NCI-H69 (cell line): ENCODE measurements around the gene KIF18B.

Experiments used
- DNase-seq: peaks from one replicate; lab custom pipeline; 2025; lab: John Stamatoyannopoulos, UW

The KIF18B gene

DNA sequence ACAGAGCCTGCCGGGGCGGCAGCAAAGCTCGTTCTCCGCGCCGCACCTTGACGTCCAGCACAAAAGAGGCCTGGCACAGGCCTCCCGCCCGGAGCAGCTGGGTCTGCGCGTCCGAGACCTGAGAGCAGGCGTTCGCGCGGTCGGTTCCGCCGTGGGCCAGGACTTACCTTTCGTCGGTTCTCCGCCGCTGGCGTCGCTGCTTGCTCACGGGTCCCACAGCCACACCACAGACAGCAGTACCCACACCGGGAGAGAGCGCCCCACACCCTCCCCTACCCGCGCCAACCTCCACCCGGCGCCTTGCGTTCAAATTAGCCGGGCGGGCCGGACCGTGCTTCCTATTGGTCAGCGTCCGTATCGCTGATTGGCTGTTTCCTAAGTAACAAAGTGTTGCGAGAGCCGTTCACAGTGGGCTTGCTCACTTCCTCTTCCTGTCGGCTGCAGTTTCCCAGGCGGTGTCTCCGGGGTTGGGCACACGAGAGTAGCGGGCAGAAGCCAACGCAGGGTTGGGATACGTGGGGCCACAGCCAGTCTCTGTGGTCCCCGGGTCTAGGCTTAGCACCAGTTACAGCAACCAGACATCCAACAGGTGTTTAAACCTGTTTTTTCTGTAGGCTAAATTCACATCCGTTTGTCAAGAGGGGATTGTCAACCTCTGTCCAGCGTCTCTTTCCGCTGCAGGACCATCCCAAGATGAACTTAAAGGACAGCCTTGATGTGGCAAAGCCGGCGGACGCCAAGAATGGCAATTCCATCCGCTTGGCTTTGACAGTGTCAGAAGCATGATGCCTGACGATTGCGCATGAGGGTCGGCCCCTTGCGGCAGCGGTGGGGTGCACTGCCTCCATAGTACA lies at the start of gene KIF18B:
Gene KIF18B, minus strand, starts transcription at position 313 of the 854 bp plus-strand sequence. CDS start 11,429 bp downstream, outside the sequence.
- peak; percentile 99 for DNase-seq

DNA sequence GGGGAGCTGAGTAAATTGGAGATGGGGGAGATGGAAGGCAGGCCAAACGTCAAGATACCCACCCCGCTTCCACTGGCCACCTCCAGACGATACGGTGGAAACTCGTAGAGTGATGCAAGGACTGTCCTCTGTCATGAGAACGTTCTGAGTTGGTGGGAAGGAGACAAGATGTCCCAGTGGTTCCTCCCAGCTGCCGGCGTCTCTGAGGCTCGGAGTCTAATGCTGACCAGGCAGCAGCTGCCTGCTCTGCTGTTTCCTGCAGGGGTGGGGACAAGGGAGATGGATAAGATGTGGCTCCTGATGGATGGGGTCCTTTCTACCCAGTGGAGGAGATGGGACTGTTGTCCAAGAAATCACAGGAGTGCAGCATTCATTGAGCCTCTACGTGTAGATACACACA lies 48.7 kb upstream of the KIF18B start:
- DNase-seq = no peak

DNA sequence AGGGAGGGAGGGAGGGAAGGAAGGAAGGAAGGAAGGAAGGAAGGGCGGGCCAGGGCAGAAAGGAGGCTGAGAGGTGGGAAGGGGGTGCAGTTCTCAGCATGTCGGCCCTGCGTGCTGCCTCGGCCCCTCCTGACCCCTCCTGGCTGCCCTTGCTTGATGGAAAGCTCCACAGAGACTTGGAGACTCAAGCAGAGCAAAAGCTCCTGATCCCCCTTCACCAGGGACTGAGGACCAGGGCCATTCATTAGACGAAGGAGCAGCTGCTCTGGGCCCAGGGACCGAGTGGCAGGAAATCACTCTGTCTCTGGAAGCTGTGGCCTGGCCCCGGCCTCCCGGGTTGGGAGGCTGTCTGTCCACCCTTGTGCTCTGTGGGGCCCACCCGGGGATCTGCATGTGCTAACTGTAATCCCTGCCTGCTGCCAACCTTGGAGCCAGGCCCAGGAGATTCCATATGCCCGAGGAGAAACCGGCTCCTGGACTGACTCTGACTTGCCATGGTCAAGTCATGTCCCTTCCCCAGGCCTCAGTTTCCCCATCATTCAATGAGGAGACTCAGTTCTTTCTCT lies 47.9 kb upstream of the KIF18B start:
- DNase-seq = no peak

DNA sequence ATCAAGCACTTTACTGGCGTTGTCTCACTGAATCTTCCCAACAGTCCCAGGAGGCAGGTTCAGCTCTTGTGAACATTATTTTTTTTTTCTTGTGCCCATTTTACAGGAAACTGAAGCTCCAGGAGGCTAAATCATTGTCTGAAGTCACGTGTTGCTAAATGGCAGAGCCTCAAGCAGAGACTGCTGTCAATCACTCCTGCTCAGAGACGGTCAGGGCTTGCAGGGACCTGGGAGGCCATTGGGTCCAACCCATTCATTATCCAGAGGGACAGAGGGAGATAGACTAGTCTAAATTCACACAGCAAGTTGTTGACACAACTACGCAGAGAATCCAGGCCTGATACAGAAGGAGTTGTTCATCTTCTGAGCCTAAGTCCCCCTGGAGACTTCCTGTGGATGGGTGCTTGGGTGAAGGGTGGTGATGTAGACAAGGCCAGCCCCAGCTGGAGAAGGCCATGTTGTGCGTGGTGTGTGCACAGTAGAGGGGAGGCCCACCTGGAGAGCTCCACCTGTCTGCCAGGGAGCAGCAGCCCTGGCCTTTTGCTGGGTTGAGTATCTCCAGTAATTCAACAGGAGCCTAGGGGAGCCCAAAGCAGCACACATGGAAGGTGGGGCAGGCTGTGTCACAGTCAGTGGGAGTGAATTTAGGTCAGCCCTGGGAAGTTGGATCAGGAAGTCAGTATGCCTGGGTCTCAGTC lies 44.8 kb upstream of the KIF18B start:
- DNase-seq = peak; percentile 88

DNA sequence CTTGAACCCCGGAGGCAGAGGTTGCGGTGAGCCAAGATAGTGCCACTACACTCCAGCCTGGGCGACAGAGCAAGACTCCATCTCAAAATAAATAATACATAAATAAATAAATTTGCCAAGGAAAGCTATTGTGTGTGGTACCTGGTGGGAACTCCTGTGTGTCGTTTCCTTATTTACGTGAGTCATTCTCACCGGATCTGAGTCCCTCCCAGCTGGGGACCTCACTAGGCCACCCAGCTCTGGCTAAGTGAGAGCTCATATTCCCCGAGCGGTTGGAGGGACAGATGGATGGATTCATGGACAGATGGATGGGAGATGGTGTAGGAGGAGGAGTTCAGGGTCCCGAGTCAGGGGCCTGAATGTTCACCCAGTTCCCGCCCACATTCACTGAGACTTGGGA lies 43.4 kb upstream of the KIF18B start:
- peak; percentile 87 for DNase-seq

DNA sequence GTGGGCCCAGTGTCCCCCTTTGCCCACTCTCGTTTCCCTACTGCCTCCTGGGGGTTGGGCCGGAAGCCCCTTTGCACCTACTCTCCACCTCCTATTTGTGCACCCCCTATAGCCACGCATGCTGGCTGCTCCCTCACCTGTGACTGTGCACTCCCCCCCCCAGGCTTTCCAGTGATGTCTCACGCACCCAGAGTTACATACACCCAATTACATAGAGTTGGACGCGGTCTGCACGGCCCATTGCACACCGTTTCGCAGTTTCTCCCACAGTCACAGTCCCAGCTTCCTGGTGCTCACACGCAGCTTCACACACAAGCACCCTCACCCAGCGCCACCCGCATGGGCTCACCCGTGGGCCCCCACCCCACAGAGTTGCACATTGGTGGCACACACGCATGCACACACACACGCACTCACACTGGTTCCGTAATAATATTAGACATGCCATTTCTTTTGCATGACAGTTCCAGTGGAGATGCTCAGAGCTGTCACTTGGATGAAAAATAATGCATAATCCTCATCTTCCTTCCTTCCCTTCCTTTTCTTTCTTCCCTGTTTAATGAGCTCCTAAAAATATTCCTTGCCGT lies 42.1 kb upstream of the KIF18B start:
- no peak for DNase-seq

DNA sequence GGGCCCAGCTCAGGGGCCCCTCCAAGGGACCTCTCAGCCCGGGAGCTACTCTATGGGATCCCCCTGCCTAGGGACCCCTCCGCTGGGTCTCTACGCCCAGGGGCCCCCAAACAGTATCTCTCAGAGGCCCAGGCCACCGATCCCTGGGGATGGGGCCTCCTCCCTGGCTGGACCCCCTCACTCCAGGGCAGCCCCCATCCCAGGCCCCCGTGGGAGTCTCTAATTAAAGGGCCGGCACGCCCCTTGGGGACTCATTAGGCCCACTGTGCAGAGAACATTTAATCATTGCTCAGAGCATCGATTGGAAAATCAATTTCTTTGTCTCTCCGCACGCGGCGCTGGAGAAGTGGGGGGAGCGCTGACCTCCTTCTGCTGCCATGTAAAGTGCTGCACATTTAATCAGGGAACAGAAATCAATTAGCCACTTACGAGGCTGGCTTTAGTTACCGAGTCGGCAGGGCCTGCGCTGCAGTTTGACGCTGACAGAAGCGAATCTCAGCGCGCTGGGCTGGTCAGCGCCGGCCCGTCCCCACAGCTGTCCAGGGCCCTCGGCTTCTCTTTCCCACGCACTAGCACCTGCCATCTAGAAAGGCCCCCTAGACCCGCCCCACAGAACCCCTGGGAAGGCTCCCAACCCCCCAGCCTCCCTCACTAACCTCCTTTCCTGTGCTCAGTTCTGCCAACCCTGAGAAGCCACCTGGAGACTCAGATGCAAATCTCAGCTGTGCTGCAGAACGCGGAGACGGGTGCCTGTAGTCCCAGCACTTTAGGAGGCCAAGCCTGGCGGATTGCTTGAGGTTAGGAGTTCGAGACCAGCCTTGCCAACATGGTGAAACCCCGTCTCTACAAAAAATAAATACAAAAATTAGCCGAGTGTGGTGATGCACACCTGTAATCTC lies 40.7 kb upstream of the KIF18B start:
- DNase-seq = no peak

DNA sequence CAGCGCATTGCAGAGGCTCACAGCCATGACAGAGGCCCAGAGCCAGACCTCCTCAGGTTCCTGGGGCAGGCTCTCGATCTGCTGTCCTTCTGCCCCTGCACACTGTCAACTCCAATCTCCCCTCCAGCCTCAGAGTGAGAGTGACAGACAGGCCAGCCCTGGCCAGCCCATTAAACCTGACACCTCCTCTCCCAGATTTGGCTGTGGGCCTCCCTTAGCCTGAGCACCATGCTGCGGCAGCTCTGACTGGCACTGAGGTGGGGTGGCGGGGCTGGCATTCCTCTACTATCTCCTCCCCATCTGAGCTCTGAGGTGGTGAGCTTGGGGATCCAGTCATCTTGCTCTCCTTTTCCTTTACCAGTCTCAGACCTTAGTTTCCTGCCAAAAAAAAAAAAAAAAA lies 36.0 kb upstream of the KIF18B start:
- no peak for DNase-seq

DNA sequence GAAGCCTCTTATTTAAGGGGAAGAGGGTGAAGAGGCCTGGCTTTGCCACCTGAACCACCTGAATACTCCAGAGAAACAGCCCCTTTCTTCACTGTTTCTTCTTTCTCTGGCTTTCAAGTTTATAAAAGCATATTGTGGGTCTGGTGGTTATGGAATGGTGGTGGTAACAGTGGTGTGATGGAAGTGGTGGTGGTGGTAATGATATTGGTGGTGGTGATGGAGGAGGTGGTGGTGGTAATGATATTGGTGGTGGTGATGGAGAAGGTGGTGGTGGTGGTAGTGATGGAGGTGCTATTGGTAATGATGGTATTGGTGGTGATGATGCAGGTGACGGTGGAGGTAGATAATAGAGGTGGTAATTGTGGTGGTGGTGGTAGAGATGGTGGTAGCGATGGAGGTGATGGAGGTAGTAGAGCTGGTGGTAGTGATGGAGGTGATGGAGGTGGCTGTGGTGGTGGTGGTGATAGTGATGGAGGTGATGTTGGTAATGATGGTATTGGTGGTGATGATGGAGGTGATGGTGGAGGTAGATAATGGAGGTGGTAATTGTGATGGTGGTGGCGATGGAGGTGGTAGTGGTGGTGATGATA lies 34.6 kb upstream of the KIF18B start:
- DNase-seq = no peak

DNA sequence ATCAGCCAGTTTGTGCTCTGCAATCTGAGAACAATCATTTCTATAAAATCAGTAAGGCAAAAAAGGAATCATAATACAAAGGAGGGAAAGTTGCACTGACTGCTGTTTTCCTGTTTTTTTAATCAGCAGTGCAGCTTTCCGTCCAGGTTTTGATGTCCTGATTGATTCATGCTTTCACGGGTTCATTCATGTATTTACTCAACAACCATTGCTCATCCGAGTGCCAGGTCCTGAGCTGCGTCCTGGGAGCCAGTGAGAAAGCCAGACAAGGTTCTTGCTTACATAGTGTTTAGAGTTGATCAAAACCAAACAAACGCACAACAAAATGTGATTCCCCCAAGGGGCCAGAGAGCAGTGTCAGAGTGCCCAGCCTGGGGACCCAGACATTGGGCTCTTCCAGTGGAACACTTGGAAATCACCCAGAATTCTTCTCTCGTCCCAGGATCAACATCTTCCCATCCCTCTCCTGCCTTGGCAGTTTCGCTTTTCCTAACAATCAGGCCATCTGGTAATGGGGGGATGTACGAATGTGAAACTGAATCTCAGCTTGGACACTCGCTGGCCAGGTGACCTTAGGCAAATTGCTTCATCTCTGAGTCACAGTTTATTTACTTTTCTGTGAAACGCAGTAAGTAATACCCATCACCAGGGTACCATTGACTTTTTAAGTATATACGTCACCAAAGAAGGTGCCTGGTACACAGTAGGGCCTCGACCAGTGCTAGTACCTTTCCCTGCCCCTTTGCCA lies 33.8 kb upstream of the KIF18B start:
- DNase-seq = peak; percentile 92

DNA sequence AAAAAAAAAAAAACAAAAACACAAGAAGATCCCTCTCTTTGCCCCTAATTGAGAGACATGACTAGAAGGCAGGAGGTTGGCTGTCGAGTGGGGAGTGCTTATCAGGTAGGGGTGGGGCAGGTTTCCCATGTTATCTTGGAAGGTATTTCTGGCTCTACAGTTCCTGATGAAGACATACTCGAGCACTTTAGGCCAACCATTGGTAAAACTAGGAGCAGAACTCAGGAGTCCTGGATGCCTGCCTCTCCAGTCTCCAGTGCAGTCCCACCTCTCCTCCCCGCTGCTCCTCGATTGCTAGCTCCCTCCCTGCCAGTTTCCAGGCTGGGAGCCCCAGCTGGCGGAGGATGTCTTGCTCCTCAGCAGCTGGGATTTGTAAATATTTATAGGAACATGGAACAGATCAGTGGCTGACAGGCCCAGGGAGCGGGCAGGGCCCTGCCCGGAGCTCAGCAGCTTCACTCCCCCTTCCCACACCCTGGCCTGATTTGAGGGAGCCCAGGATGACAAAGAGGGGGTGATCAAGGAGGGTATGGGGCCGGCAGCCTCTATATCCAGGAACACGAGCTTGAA lies 31.9 kb upstream of the KIF18B start:
- peak; percentile 88 for DNase-seq

DNA sequence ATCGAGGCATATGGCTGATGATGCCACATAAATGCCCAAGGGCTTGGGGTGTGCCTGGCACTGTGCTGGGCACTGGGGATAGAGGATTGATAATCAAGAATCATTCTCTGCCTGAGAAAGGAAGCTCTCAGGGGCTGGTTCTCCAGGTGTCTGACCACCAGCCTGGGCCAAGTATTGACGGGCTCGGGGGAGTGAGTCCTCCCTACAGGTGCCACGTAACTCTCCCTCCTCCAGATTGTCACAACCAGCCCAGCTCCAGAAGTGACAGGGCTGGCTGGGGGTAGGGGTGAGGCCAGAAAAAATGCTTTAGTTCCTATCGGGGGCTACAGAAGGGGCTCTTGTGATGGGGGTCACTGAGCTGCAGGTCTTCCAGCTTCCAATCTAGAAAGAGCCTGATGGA lies 31.2 kb upstream of the KIF18B start:
- no peak for DNase-seq

DNA sequence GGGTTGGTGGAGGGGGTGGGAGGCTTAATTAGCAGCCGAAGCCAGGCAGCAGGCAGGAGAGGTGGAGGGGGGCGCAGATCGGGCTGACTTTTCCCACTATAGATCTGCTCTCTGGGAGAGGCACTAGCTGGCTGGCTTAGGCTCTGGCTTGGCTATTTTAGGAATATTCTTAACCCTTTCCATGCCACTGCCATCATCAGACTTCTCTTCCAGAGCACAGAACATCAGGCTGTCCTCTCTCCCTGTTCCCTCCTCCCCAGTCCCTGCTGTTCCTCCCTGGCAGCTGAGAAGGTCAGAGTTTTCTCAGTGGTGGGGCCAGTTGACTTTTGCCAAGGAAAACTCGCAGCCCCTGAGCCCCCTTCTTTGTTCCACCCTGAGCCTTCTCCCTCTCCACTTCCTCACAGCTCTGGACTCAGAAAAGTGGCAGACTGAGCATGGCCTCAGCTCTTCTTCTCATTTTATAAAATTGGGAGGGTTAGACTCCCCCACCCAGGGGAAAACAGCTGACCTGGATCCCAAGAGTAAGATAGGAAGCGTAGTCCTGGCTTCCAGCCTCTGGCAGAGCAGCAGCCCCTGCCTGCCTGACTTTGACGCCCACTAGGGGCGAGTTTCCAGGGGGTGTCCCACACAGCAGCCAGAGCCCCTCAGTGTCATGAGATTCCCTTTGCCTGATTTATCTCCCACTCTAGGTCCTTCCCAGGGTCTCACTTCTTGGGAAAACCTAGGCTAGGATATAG lies 30.4 kb upstream of the KIF18B start:
- DNase-seq = no peak

DNA sequence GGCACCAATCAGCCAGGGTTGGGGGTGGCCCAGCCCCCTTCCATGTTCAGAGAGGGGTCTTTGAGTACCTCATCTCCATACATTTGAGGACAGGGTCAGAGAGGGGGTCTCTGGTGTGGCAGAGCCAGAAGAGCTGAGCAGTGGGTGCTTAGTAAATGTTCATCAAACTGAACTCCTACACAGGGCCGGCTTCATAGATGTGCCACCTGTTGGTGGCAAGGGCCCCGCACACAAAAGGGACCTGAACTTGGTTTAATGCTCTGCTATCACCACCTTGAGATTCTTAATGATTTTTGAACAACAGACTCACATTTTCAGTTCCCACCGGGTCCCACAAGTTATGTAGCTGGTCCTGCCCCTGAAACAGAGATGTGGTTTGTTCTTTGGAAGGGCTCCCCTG lies 29.5 kb upstream of the KIF18B start:
- no peak for DNase-seq

DNA sequence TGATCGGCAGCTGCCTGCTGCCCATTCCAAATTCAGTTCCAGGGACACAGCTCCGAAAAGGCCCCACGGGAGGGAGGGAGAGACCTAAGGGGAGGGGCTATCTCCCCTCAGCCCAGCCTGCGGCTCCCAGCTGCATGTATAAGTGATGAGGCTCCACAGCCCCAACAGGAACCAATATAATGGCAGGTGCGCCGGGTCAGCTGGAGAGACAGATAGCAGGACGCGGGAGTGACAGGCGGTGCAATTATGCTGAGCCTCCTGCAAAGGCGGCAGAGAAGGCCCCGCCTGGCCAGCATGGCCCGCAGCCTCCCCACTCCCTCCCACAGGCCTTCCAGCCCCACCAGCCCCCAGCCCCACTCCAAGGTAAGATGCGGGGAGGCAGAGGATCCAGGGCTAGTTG lies 28.6 kb upstream of the KIF18B start:
- peak; percentile 73 for DNase-seq

DNA sequence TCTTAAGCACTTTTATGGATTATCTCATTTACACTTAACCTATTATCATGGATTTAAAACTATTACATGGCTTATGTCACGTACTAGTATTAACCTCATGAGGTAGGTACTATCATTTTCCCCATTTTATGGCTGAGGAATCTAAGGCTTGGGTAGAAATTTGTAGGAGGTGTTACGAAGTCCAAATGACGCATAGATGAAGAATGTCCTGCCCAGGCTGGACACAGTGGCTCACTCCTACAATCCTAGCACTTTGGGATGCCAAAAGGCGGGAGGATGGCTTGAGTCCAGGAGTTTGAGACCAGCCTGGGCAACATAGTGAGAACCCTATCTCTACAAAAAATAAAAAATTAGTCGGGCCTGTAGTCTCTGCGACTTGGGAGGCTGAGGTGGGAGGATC lies 25.4 kb upstream of the KIF18B start:
- no peak for DNase-seq

DNA sequence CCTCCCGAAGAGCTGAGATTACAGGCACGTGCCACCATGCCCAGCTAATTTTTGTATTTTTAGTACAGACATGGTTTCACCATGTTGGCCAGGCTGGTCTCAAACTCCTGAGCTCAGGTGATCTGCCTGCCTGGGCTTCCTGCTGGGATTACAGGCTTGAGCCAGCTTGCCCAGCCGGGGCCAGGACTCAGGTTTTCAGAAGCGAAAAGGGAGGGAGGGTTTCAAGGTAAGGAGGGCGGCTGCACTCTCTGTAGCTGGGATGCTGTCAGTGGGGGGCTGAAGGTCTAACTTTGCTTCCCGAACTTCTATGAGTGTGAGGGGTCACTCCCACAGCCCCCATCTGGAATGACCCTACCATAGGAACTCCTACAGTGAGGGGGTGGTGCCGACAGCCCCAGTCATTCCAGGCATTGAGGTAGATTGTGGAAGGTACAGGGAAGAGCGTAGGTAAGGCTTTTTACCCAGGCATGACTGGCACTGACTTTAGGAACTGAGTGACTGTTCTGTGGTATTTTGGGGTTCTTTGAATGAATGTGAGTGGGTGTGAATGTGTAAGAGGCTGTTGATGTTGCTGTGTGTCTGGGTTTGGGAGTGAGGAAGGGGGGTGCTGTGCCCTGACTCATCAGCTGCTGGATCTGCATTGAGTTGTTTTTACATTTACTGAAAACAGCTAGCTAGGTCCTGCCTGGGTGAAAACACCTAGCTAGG lies 24.4 kb upstream of the KIF18B start:
- DNase-seq = peak; percentile 80

DNA sequence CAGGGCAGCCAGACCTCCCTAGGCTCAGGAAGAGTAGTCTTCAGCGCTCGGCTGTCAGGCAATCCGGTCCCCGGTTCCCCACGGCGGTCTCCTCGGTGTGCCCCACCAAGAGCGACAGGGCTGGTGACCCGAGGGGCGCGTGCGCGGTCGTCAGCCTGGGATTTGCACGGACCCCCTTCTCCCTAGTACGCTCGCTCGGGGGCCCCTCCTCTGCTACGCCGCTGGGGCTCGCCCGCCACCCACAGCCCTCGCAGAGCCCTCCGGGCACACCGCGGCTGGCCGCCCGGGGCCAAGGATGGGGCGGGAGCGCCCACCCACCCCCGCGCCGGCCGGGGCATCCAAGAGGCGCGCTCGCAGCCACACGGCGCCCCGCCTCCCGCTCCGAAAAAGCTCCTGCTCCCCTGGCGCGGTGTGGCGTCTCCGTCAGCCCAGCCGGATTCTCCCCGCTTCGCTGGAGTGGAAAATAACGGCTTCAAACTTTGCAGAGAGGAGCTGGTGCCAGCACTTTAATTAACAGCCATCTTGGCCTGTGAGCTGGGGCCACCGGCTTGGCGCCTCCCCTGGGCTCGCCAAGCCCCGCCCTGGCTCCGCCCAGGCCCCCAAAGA lies 22.7 kb upstream of the KIF18B start:
- DNase-seq = peak; percentile 70
